GM03348 (cell line): ENCODE results near the gene SMC6.

Experiments
- DNase-seq: peaks from one replicate; pipeline ENCODE4 v3.0.0; 2012; ENCODE audit warnings: low spot score

Gene SMC6

DNA sequence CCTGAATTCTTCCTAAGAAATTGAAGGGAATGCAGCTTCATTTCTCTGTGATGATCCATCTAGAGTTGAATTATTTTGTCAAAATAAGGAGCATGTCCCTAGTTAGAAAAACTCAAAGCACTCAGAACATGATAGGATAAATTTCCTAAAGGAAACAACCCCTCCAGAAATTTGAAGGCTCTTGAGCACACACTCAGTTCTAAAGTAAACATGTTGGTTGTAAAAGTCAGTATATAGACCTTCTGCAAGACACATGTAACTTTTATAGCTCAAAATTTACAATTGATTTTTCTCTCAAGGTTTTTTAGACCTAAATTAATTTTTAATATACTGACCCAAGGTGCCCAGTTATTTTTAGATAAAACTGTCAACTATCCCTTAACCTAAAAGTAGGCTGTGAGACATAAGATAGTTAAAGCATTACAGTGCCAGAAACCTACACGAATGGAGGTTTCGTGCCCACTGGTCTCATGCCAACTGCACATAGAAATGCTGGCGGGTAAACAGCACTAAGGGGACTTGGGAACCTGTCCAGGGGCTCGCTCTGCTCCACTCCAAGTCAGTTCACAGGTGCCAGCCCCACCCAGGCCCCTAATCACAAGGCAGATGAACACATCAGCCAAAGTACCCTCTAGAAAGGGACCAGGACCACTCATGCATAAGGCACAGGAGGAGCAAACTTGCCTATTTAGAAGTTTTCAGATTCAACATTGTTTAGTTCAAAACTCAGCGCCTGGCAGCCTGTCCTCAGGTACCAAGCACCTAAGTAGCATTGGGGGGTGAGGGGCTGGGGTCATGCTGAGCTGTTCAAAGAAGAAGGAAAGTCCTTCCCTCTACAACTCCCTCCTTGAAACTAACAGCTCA is 106.5 kb downstream of the SMC6 start:
- no peak for DNase-seq

DNA sequence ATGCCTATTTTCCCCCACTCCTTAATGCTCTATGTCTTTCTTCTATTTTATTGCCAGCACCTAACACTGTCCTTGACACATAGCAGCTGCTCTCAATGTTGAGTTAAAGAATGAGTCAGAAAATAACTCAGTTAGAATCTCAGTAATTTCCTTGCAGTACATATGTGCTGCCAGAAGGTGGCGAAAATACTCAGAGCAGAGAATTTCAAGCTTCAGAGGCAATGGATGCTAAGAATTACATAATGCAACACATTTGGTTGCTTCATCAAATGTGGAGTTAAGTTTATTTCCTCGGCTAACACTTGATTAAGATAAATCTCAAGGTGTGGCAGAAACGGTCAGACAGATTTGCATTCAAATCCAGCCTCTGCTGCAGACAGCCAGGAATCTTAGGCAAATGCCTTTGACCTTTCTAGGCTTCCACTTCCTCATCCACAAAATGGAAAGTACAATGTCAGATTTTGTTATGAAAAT is 107.5 kb downstream of the SMC6 start:
- DNase-seq, result peak; percentile 79

DNA sequence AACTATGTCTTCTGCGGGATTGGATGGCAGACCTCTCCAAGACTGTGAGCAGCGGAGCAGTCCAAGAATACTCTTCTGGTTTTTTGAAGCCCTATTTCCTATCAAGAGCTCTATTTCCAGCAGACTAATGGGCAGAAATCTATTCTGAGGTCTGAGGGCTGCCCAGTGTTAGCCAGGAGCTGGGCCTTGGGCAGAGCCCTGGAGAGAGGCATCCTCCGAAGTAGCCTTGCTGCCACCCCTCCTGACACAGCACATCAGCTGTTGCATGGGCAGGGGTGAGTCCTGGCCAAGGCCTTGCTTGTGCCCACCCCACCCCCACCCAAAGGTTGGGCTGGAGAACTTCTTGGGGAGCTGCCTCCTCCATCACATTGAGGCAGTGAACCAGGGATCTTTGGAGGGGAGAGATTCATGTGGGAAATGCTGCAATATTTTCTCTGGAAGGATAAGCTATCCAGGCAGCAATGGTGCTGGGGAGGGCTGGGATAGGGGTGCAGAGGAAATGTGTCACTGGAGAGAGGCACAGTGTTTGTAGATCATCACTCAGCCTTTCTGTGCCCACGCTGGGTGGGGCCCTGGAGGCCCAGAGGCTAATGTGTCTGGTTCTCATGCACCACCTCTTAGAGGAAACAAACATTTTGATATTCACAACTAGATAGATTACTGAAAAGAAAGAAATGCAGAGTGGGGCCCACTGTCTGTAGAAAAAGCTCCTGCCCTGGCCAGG is 108.5 kb downstream of the SMC6 start:
- DNase-seq, result peak; percentile 50

DNA sequence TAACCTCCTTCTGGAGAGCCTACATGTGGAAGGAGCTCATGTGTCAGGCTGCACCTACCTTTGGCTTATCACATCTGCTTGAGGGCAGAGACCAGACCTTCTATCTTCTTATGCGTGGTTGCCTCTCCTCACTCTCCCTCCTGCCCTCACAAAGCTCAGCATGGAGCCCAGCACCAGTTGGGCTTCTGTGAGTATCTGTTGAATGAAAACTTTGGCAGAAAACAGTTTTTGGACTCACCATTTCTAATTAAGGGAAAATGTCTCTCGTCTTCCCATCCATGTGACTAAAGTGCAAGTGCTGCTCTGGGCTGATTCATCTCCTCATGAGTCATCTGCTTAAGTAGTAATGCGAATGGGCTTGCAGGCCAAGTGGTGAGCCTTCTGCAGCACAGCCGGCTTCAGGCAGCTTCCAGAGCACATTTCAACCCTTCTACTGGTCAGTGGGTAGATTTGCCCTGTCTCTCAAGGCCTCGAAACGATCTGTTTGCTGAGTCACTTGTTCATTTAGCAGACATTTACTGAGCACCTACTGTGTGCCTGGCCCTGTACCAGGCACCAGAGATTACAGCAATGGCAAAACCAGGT is 110.5 kb downstream of the SMC6 start:
- peak; percentile 93 for DNase-seq

DNA sequence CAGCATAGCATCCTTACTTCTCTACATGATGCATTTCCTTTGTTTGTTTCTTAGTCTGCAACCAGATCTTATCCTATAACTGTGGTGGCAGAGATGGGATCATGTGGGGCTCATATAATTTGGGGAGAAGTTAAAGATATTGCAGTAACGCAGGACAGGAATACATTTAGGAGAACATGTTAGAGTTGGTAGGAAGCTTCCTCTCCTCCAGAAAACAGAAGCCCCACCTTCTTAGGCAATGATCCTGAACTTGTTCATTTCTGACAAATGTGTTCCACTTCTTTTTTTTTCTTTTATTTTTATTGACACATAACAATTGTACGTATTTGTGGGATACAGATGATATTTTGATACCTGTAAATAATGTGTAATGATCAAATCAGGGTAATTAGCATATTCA is 113.2 kb downstream of the SMC6 start:
- DNase-seq, result no peak

DNA sequence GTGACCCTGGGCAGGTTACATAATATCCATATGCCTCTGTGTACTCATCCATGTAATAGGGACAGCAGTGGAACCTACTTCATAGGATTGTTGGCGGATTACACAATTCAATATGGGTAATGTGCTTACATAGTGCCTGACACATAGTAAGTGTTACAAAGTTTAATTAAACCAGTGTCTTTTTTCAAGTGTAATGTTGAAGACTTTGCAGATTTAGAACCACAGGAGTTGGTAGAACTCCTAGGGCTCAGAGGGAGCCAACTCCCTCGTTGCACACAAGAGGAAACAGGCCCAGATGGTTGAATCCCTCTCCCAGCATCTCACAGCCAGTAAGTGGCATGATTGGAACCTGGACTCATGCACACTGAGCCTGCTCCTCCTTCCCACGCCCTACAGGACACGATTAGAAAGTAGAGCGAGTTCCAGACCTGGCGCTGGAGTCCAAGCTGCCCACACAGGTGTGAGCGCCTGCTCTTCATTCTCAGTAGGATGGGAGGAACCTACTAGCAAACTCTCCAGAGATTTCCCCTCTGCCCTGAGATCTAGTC is 115.3 kb downstream of the SMC6 start:
- DNase-seq, result no peak

DNA sequence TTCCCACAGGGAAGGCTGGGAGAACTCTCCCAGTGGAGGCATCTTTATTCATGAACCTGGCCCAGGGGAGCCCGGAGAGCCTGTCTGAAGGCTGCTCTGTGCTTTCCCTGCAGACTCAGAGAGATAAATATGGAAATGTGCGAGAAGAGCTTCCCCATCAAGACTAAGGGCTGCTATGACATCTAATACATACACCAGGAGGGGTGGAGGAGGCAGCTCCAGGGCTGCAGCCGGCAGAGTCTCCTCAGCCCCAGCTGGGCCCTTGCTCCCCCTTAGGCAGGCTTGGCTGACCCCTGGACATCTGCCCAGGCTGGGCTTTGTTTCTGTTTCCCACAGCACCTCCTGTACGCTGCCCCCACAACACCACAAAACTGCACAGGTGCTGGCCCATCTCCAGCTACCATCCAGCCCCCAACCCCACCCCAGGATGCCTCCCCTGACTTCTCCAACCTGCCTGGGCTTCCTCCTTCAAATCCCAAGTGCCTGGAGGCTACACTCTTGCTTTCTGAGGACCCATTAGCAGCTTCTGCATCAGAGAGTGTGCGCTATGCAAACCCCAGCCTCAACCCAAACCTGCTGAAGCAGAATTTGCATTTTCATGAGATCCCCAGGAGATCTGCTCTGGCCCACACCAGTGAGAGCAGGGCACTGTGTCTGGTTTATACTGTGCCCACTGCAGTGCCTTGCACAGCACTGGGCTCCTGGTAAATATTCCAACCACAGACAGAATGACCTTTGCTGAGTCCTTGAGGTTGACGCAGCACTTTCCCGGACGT is 116.3 kb downstream of the SMC6 start:
- DNase-seq, result no peak

DNA sequence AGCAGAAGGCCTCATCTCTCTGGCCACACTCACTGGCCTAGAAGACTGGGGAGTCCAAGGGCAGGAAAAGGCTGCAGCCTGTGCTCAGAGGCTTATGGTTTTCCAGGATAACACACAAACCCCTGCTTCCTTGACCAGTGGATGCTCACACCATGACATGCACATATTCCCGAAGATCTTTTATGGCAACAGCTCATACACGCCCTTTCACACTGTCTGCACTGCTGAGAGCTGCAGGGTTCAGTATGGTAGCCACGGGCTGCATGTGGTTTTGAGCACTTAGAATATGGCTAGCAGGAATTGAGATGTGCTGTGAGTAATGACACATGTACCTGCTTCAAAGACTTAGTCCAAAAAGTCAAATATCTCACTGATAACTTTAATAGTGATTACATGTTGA is 117.4 kb downstream of the SMC6 start:
- no peak for DNase-seq

DNA sequence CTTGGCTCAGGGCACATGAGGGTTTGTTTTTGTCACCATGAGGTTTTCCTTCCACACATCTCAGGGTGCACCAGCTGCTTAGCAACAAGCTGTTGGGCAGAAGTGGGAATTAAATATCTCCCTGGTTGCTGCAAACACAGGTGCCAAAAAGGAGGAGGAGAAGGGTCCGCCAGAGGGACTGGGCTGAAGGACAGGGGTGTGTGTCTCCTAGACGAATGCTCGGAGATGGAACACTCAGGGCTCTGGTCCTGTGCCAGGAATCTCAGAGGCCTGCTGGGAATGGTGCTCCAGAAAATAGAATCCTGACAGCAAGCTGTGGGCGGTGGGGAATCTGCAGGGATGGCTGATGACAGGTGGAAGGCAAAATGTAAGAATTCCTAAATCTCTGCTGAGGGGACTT is 118.6 kb downstream of the SMC6 start:
- DNase-seq, result no peak

DNA sequence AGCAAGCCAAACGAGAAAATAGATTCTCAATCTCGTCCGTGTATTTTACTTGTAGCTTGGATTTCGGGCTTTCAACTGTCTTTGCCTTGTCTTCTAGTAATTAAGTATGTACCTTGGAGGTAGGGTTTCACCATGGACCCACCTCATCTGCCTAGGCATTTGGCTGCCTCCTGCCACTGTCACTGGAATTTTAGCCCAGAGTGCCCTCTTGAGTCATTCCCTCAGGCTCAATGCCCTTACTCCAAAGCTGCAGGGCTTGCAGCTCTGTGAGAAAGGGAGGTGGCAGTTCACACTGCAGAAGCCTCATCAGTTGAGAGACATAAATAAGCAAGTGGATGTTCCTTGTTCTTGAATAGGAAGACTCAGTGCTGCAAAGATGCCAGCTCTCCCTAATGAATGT is 123.5 kb downstream of the SMC6 start:
- no peak for DNase-seq

DNA sequence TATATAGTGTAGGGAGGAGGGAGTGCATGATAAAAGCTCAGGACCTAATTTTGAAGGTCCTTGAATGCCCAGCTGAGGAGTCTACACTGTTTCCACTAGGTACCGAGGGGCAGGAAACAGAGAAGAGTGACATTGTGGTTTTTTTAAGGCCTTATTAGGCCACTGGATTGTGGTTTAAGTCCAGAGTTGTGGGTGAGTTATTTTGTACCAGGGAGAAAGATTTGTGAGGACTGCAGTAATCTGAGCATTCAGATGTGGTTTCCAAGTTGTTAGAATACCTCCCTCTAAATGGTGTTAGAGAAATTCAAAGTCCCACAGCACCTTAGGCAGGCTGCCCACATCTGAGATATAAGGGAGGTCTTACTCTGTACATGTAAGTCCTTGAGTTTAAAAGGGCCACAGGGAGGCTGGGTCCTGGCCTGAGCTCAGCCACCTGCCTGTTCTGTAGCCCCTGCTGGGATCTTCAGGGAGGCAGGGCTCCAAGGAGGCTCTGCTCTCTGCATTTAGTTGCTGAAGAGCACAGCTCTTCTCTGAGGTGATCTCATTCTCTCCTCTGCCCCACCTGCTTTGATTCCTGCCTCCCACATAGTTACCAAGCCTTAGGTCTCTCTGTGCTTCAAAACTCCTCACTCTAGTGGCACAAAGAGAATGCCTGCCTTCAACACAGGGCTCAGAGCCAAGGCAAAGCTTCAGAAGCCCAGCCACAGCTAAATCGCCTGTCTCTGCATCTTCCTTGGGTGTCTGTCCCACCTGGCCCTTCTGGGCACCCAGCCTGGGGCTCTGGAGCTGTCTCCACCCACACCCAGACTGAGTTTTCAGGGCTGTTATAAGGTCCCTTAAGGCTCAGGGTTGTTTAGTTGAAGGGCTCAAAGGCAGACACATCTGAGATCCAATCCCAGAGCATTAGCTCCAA is 125.0 kb downstream of the SMC6 start:
- DNase-seq, result peak; percentile 13

DNA sequence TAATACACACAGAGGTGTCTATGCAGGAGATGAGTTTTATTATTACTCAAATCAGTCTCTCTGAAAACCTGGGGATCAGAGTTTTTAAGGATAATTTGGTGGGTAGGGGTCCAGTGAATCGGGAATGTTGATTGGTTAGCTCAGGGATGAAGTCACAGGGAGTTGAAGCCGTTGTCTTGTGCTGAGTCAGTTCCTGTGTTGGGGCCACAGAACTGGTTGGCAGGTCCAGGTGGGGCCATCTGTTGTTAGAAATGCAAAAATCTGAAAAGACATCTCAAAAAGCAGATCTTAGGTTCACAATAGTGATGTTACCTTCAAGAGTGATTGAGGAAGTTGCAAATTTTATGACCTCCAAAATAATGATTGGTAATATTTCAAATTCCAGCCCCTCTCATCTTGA is 126.2 kb downstream of the SMC6 start:
- DNase-seq, result no peak

DNA sequence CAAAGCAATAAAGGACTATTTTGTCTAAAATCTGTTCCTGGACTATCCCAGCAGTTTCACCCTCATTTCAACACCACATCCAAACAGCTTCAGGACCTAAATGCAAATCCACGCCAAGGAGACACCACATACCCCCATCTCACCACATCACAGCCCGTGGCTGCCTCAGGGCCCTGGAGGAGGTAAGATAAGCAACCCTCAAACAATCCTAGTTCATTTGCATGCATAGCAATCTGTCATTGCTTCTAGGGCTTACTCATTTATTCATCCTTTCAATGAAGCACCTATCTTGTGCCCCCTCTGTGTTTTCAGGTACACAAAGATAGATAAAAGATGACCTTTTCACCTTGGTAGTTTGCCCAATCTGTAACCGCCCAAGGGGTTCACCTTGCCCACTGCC is 126.6 kb downstream of the SMC6 start:
- no peak for DNase-seq

DNA sequence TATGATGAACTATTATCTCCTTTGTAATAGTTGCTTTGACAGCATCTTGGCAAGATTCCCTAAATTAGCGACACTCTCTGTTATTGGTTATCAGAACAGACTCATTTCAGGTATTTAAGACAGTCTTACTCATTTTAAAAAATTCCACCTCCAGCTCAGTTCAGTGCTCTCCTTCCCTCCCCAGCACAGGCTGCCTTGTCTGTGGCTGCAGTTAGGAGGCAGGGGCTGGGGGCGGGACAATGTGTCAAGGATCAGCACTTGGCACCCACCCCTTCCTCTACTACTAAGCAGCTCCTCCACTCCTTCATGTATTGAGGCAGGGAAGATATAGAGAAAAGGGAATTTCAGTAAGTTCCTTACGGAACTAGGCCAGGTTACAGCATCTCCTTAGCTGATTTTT is 128.2 kb downstream of the SMC6 start:
- no peak for DNase-seq

DNA sequence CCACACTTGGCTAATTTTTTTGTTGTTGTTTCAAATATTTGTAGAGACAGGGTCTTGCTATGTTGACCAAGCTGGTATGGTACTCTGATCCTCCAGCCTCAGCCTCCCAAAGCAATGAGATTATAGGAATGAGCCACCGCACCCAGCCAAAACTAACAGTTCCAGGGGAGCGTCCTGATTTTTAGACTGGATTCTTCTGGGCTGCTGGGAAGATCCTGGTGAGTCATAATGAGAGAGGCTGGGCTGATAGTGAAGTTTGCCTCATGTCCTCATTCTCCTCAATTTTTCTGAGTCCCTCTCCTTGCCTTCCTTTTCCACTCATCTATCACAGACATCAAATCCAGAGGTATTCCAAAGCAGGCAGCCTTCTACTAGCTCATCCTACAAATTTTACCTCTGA is 131.8 kb downstream of the SMC6 start:
- peak; percentile 75 for DNase-seq

DNA sequence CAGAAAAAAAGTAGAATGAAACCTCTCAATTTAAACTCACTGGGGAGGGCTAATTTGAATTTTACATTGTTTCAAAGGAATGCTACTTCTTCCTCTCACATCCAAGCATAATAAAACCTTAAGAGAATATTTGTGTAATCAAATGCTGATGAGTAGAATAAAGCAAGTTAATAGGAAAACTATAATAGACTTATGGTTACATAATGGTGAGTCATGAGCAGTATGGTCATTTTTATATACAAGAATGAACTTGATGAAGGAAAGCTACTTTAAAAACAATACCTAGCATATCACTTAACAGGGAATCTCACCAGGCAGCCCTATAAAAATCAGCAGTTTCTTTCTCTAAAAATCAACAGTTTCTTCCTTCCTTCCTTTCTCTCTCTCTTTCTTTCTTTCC is 132.8 kb downstream of the SMC6 start:
- peak; percentile 39 for DNase-seq

DNA sequence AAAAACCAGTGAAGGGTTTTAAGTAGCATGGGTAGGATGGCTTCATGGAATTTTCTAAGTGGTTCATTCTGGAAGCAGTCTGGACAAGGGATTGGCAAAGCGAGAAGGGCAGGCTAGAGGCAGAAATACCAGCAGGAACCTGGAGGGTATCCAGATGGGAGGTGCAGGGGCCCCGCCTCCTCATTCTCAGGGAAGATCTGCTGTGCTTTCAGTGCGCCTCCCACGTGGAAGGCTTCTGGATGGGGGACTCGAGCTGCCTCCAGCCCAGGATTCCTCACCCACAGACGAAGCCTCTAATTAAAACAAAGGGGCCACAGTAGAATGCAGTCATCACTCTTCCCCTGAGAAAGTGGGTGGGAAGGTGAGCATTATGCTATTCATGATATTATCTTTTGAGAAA is 133.3 kb downstream of the SMC6 start:
- DNase-seq, result peak; percentile 37

DNA sequence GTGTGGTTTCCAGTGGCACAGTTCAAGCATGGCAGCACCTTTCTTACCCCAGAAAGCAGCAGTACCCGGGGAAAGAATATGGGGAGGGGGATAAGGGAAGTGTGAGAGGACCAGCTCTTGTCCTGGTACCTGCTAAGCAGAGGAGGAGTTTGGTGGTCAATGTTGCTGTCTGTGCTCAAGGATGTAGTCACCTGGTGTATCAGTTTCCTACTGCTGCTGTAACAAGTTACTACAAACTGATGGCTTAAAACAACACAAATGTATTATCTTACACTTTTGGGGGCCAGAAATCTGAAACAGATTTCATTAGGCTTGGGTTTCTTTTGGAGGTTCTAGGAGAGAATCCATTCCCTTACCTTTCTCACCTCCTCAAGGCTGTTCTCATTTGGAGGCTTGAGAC is 135.7 kb downstream of the SMC6 start:
- no peak for DNase-seq

DNA sequence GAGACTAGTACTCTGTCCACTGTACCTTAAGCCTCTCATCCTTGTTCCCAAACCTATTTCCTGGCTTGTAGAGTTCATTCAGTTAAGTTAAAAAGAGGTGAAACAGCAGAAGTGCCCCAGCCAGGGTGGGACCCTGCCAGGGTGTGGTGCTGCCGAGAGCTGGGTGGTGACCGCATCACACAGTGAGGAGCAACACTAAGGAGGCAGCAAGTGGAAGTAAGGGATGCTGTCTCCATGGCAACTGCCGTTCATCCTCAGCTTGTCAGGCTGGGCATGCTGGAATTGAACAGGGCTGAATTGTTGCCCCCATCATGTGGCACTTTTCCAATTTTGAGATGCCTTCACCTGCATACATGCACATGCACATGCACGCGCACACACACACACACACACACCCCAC is 136.1 kb downstream of the SMC6 start:
- DNase-seq, result no peak

DNA sequence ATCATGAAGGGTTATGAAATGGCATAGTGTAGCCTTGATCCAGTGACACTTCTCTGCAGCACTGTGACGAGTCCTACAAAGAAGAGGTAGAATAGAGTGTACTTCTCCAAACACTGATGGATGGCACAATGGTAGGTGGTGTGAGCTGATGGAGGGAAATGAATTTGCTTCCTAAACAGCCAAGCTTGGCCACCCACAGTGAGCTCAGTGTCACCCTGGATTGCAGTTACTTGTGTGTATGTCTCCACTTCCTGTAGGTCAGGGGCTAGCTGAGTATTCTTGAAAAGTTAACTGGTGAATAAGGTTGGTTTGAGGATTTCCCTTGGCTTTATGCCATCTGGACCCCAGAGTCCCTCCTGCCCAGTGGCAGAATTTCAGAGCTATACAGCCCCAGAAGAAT is 137.2 kb downstream of the SMC6 start:
- no peak for DNase-seq
